ENCODE measurements around the gene JAKMIP2.

DNA sequence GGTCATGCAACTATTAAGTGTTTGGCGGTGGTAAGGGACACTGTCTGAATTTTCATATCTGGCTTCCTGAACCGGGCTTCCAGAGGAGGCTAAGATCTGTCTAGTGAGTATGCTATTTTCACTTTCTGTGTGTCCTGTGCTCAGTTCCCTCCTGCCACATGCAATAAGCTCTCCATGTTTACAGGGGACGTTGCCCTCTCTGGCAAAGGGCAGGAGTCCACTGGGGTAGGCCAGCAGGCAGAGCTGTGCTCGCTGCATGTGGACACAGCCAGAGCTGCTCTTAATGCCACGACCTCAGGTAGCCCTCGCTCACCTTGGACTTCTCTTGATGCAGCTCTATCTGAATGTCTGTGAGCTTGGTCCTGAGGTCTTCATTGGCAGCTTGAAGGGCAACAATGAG is 111.2 kb downstream of the JAKMIP2 start:
- TF ChIP-seq RAD21 (IDR thresholded peaks at IDR 0.05; ENCODE audit: low read depth) (no peak), EP300 (IDR thresholded peaks at IDR 0.05; ENCODE audit: borderline replicate concordance) (no peak), CEBPB (IDR thresholded peaks at IDR 0.05) (no peak)

All from Ishikawa (cell line).